A549 (cell line): Measurements from ENCODE around the gene IGSF23.

Experiments used
- FOXS1 ChIP-seq: fragments of 250-450 bp; sonication (Bioruptor Pico); IDR thresholded peaks from 2 replicates; pipeline ENCODE4 v1.5.0; 2020; ENCODE audit warnings: mild to moderate bottlenecking, moderate library complexity
- NR3C1 ChIP-seq: fragments of >200 bp; sonication (Bioruptor Twin); formaldehyde crosslinking; IDR thresholded peaks from 3 replicates; pipeline ENCODE4 v1.6.1; 2017
- POLR2A ChIP-seq: IDR thresholded peaks from 2 replicates; pipeline ENCODE4 v1.6.1; 2012; ENCODE audit warnings: mild to moderate bottlenecking, low read length
- RAD21 ChIP-seq, 2 experiments: fragments of >200 bp in 1 of 2; sonication (Bioruptor Twin) in 1 of 2; formaldehyde crosslinking in 1 of 2; IDR thresholded peaks in 1 of 2; conservative IDR thresholded peaks in 1 of 2; 2 replicates in 1 of 2; 3 replicates in 1 of 2; pipeline ENCODE4 v1.6.1; 2012 to 2018; ENCODE audit warnings: inconsistent platforms in 1 of 2
- REST ChIP-seq: fragments of 200-600 bp; sonication (generic); IDR thresholded peaks from 2 replicates; pipeline ENCODE4 v1.6.1; 2016; ENCODE audit warnings: antibody characterized with exemption, mild to moderate bottlenecking, moderate library complexity
- TF ChIP-seq, protein P1 (sequence below): fragments of >200 bp; sonication (Bioruptor Twin); formaldehyde crosslinking; IDR thresholded peaks from 3 replicates; pipeline ENCODE4 v1.5.1; 2016

GRCh38 chr19:44664976-44665375, 51.6 kb downstream of the IGSF23 start:
- TF ChIP-seq POLR2A (no peak), NR3C1 (no peak), RAD21 (conservative IDR thresholded peaks at IDR 0.05 in 1 of 2, IDR thresholded peaks at IDR 0.05 in 1 of 2) (no peak), REST (no peak), FOXS1 (CRISPR knock-in tag) (no peak)
- TF ChIP-seq, protein P1, sequence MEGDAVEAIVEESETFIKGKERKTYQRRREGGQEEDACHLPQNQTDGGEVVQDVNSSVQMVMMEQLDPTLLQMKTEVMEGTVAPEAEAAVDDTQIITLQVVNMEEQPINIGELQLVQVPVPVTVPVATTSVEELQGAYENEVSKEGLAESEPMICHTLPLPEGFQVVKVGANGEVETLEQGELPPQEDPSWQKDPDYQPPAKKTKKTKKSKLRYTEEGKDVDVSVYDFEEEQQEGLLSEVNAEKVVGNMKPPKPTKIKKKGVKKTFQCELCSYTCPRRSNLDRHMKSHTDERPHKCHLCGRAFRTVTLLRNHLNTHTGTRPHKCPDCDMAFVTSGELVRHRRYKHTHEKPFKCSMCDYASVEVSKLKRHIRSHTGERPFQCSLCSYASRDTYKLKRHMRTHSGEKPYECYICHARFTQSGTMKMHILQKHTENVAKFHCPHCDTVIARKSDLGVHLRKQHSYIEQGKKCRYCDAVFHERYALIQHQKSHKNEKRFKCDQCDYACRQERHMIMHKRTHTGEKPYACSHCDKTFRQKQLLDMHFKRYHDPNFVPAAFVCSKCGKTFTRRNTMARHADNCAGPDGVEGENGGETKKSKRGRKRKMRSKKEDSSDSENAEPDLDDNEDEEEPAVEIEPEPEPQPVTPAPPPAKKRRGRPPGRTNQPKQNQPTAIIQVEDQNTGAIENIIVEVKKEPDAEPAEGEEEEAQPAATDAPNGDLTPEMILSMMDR, result no peak
